ENCODE data around the gene ARFGEF2.

DNA sequence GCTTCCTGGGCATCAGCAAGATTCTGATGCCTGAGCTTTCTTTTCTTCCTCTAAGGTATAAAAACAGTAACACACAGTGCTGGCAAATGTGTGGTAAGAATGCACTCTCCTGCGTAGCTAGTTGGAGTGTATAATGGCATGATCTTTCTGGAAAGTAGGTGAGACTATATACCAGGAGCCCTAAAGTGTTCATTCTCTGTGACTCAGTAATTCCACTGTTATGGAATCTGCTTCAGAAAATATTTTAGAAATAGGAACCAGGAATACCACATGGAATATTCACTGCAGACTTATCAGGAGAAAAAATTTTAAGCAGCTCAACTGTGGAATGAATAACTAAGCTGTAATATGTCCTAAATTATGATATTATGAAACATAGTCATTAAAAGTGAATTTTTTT is 107.7 kb downstream of the ARFGEF2 start:
- TF ChIP-seq, protein P1, sequence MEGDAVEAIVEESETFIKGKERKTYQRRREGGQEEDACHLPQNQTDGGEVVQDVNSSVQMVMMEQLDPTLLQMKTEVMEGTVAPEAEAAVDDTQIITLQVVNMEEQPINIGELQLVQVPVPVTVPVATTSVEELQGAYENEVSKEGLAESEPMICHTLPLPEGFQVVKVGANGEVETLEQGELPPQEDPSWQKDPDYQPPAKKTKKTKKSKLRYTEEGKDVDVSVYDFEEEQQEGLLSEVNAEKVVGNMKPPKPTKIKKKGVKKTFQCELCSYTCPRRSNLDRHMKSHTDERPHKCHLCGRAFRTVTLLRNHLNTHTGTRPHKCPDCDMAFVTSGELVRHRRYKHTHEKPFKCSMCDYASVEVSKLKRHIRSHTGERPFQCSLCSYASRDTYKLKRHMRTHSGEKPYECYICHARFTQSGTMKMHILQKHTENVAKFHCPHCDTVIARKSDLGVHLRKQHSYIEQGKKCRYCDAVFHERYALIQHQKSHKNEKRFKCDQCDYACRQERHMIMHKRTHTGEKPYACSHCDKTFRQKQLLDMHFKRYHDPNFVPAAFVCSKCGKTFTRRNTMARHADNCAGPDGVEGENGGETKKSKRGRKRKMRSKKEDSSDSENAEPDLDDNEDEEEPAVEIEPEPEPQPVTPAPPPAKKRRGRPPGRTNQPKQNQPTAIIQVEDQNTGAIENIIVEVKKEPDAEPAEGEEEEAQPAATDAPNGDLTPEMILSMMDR (IDR thresholded peaks at IDR 0.05), result no peak
- no peak for TF ChIP-seq EZH2 (IDR thresholded peaks at IDR 0.05)
- no peak for TF ChIP-seq EZH2phosphoT487 (IDR thresholded peaks at IDR 0.05)

Data from neural progenitor cell (in vitro differentiated cells).